ENCODE measurements around the gene NUP205. TPM values are rescaled to one million over a fixed set of nuclear protein-coding genes. Genes with fewer than 3 reads are reported as not detected.

NUP205 gene
- total RNA-seq, 2 donors from 2014 or later: 38.0 to 58.4 TPM

DNA sequence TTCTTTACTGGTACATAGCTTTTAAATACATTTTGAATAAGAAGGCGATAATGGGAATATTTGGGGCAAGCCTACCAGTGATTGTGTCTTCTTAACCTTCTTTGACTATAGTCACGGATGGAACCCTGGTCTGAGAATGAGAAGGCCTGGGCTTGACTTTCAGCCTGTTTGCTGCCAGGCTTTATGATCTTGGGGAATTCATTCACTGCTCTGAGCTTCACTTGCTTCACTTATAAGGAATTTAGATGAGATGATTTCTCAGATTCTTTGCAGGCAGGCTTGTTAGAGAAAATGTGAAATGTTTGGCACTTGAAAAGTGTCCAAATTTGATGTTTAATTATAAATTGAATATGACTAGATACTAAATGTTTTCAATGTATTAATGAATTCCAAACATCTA lies 42.5 kb downstream of the NUP205 start:
- H3K36me3 ChIP-seq: no peaks in the 10 kb centered on the region
- DNase-seq: no peak
- TF ChIP-seq, protein P1, sequence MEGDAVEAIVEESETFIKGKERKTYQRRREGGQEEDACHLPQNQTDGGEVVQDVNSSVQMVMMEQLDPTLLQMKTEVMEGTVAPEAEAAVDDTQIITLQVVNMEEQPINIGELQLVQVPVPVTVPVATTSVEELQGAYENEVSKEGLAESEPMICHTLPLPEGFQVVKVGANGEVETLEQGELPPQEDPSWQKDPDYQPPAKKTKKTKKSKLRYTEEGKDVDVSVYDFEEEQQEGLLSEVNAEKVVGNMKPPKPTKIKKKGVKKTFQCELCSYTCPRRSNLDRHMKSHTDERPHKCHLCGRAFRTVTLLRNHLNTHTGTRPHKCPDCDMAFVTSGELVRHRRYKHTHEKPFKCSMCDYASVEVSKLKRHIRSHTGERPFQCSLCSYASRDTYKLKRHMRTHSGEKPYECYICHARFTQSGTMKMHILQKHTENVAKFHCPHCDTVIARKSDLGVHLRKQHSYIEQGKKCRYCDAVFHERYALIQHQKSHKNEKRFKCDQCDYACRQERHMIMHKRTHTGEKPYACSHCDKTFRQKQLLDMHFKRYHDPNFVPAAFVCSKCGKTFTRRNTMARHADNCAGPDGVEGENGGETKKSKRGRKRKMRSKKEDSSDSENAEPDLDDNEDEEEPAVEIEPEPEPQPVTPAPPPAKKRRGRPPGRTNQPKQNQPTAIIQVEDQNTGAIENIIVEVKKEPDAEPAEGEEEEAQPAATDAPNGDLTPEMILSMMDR (IDR thresholded peaks at IDR 0.05): no peak

DNA sequence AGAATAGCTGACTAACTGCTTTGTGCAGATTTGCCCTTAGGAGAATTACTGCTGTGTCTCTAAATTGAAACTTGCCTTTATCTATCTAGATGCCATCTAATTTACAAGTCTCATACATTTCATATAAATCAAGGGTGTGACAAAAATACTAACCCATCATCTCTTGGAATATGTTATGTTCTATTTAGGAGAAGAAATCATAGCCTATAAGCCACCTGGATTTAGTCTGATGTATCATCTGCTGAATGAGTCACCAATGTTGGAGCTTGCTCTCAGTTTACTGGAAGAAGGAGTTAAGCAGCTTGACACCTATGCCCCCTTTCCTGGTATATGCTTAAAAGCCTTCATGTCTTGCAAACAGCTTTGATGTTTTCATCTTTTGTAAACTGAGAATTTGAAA lies 43.5 kb downstream of the NUP205 start:
- no peaks in the 10 kb centered on the region for H3K4me1 ChIP-seq
- TF ChIP-seq, protein P1 (IDR thresholded peaks at IDR 0.05): no peak
- intact Hi-C loops (cut with DNase I): no loop called here
- H3K4me3 ChIP-seq: no peak overlapping the region
- H3K36me3 ChIP-seq: no peaks in the 10 kb centered on the region
- H3K9me3 ChIP-seq: no peaks in the 10 kb centered on the region
- no peak for DNase-seq
- no peaks in the 10 kb centered on the region for H3K27me3 ChIP-seq
- H3K9ac ChIP-seq (ENCODE audit: low read depth in 2 of 2, low read length in 2 of 2): no peak overlapping the region
- H3K27ac ChIP-seq: no peak overlapping the region

More for the DNA sequence above, 42.5 kb downstream of the NUP205 start:
- intact Hi-C loops (cut with DNase I): no loop called here
- Histone ChIP-seq H3K9ac (ENCODE audit: low read depth in 2 of 2, low read length in 2 of 2) (no peak overlapping the region), H3K4me3 (no peak overlapping the region), H3K27me3 (no peaks in the 10 kb centered on the region), H3K4me1 (no peaks in the 10 kb centered on the region), H3K27ac (no peak overlapping the region), H3K9me3 (no peaks in the 10 kb centered on the region)

DNA sequence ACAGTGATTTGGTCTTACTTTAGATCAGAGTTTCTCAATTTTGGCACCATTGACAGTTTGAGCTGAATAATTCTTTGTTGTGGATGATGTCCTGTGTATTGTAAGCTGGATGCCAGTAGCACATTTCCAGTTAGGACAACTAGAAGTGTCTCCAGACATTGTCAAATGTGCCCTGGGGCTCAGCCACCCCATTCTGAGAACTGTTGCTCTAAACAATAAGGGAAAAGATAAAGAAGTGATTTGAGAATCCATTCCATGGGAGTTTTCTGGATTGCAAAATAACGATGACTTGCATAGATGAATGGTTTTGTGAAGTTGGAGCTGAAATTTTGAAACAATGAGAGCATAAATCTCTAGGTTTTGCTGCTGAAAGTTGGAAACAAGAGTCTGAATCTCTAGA lies 44.6 kb downstream of the NUP205 start:
- Histone ChIP-seq H3K4me3 (no peak overlapping the region), H3K9me3 (no peaks in the 10 kb centered on the region), H3K36me3 (no peaks in the 10 kb centered on the region), H3K4me1 (no peaks in the 10 kb centered on the region), H3K27me3 (no peaks in the 10 kb centered on the region), H3K9ac (ENCODE audit: low read depth in 2 of 2, low read length in 2 of 2) (no peak overlapping the region), H3K27ac (no peak overlapping the region)
- intact Hi-C loops (cut with DNase I): no loop called here
- TF ChIP-seq, protein P1 (IDR thresholded peaks at IDR 0.05): no peak
- no peak for DNase-seq

DNA sequence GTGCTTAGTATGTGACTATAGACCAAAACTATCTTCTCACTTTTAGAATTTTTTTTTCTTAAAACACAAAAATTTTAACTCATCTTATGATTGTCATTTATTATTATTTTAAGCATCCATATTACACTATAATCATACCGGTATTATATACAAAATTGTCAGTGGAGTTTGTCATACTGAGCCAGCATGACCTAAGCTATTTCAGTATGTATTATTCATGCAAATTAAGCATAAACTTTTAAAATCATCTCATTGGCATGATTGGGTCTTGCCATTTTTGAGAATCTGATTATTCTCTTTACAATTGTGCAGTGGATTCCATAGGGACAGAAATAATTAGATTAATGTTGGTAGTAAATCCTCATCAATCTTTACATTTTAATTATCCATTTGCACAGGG lies 58.4 kb downstream of the NUP205 start:
- DNase-seq: no peak
- H3K36me3 ChIP-seq: peaks cover 6% of the 10 kb centered on the region
- no peaks in the 10 kb centered on the region for H3K9me3 ChIP-seq
- intact Hi-C loops (cut with DNase I): loop anchor here (10.0 kb wide), 1 partner anchor 51 kb away; no protein-coding TSS in a partner anchor
- no peak overlapping the region for H3K27ac ChIP-seq
- H3K9ac ChIP-seq (ENCODE audit: low read depth in 2 of 2, low read length in 2 of 2): no peak overlapping the region
- H3K4me3 ChIP-seq: no peak overlapping the region
- no peaks in the 10 kb centered on the region for H3K27me3 ChIP-seq
- no peaks in the 10 kb centered on the region for H3K4me1 ChIP-seq
- TF ChIP-seq, protein P1 (IDR thresholded peaks at IDR 0.05): no peak

DNA sequence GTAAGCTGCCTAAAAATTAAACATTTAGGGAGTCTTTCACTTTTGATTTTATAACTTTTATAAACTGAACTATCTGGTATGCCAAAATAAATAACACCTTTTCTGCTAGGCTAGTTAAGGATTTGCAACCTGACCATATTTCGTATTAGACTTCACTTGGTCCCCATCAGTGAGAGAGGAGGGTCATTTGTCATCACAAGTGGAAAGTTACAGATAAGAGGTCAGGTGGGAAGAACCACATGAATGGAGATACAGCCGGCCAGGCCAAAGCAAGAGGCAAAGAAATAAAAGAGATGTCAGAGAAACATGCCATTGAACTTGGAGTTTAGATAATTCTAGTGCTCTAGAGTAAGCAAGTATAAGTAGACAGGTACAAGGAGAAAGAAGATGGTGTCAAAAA lies 60.1 kb downstream of the NUP205 start:
- DNase-seq: no peak
- Histone ChIP-seq H3K27me3 (no peaks in the 10 kb centered on the region), H3K4me3 (no peak overlapping the region), H3K4me1 (no peaks in the 10 kb centered on the region), H3K27ac (no peak overlapping the region), H3K36me3 (peaks cover 6% of the 10 kb centered on the region), H3K9me3 (no peaks in the 10 kb centered on the region), H3K9ac (ENCODE audit: low read depth in 2 of 2, low read length in 2 of 2) (no peak overlapping the region)
- TF ChIP-seq, protein P1 (IDR thresholded peaks at IDR 0.05): no peak
- intact Hi-C loops (cut with DNase I): loop anchor here (10.0 kb wide), 1 partner anchor 53 kb away; no protein-coding TSS in a partner anchor
